GM21423 (cell line): ENCODE data around the gene FRS3.
"Not testable (repeated sequence)": the region's sequence is repeated elsewhere in the genome, so short reads cannot be mapped to it uniquely, and the experiment has no call there.

Experiments used
- ATAC-seq: cut with Tn5 transposase; IDR thresholded peaks from one replicate; pipeline ENCODE4 v1.9.1; 2021; ENCODE audit warnings: mild to moderate bottlenecking, moderate library complexity; ENCODE audit not compliant: unreplicated experiment

The FRS3 gene

GRCh38 chr6:41779788-41780550 is at the start of gene FRS3:
TSS of gene FRS3 (minus strand) at chr6:41779900. CDS start at chr6:41776987, 2,913 bp downstream.
- peak; percentile 92 for ATAC-seq

- no peak for ATAC-seq
Measured at GRCh38 chr6:41826343-41827022, 46.8 kb upstream of the FRS3 start.

GRCh38 chr6:41824571-41825569 is 45.2 kb upstream of the FRS3 start:
- no peak for ATAC-seq

- ATAC-seq, result no peak
Measured at GRCh38 chr6:41823178-41823577, 43.5 kb upstream of the FRS3 start.

GRCh38 chr6:41822021-41822420 is 42.3 kb upstream of the FRS3 start:
- ATAC-seq, result no peak

- ATAC-seq, result no peak
Measured at GRCh38 chr6:41821266-41821665, 41.6 kb upstream of the FRS3 start.

- ATAC-seq, result no peak
Measured at GRCh38 chr6:41818271-41819054, 38.8 kb upstream of the FRS3 start.

GRCh38 chr6:41815587-41815986 is 35.9 kb upstream of the FRS3 start:
- no peak for ATAC-seq

- ATAC-seq, result no peak
Measured at GRCh38 chr6:41814629-41815028, 34.9 kb upstream of the FRS3 start.

- ATAC-seq, result no peak
Measured at GRCh38 chr6:41813956-41814355, 34.3 kb upstream of the FRS3 start.

- no peak for ATAC-seq
Measured at GRCh38 chr6:41813469-41813868, 33.8 kb upstream of the FRS3 start.

GRCh38 chr6:41811946-41812345 is 32.2 kb upstream of the FRS3 start:
- not testable (repeated sequence) for ATAC-seq

- no peak for ATAC-seq
Measured at GRCh38 chr6:41811095-41811494, 31.4 kb upstream of the FRS3 start.

- no peak for ATAC-seq
Measured at GRCh38 chr6:41805830-41806774, 26.4 kb upstream of the FRS3 start.

- ATAC-seq, result no peak
Measured at GRCh38 chr6:41801380-41801779, 21.7 kb upstream of the FRS3 start.

GRCh38 chr6:41799559-41799911 is 19.8 kb upstream of the FRS3 start:
- ATAC-seq, result no peak

GRCh38 chr6:41798901-41799558 is 19.3 kb upstream of the FRS3 start:
- ATAC-seq, result no peak

- ATAC-seq, result no peak
Measured at GRCh38 chr6:41796474-41796873, 16.8 kb upstream of the FRS3 start.

GRCh38 chr6:41791984-41792383 is 12.3 kb upstream of the FRS3 start:
- ATAC-seq, result no peak
